ENCODE measurements around the gene FXYD6. TPM values are rescaled to one million over a fixed set of nuclear protein-coding genes. Genes with fewer than 3 reads are reported as not detected.

The FXYD6 gene
- total and polyA plus RNA-seq, 8 donors, result 2.7 to 48.0 (median 8.9) TPM

- ATAC-seq, result peak in 2 of 4 donors; percentile 35 to 48
These were observed 6.0 kb upstream of the FXYD6 start for GRCh38 chr11:117882311-117882905.

GRCh38 chr11:117881217-117881616 is 4.8 kb upstream of the FXYD6 start:
- FAIRE-seq (no peak), DNase-seq (no peak), ATAC-seq (no peak)
- intact Hi-C loops (cut with DNase I), result no loop called here
- Histone ChIP-seq H3K4me1 (peaks cover 0 to 4% (median 2%) of the 10 kb centered on the region in 3 donors), H3K27ac (no peak overlapping the region), H3K27me3 (no peaks in the 10 kb centered on the region), H3K4me3 (no peak overlapping the region), H3K36me3 (no peaks in the 10 kb centered on the region), H3K9me3 (no peaks in the 10 kb centered on the region)
- no peak for TF ChIP-seq CTCF (IDR thresholded peaks at IDR 0.05)
- WGBS, 2 donors, result 85 to 88% methylated on average over 5 of the region's 5 CpGs

More at GRCh38 chr11:117882311-117882905, 6.0 kb upstream of the FXYD6 start:
- no peaks in the 10 kb centered on the region for H3K9me3 ChIP-seq
- DNase-seq, result no peak
- H3K4me3 ChIP-seq, result no peak overlapping the region
- no peak for FAIRE-seq
- no peaks in the 10 kb centered on the region for H3K27me3 ChIP-seq
- TF ChIP-seq CTCF (IDR thresholded peaks at IDR 0.05), result no peak
- peaks cover 0 to 4% (median 0%) of the 10 kb centered on the region in 3 donors for H3K4me1 ChIP-seq
- H3K36me3 ChIP-seq, result no peaks in the 10 kb centered on the region
- no peak overlapping the region for H3K27ac ChIP-seq
- 15 to 18% methylated on average over 11 of the region's 11 CpGs for WGBS, 2 donors
- intact Hi-C loops (cut with DNase I), result no loop called here

GRCh38 chr11:117879516-117880480 is 3.3 kb upstream of the FXYD6 start:
- Histone ChIP-seq H3K36me3 (no peaks in the 10 kb centered on the region), H3K27ac (no peak overlapping the region), H3K4me3 (no peak overlapping the region), H3K4me1 (peaks cover 0 to 4% (median 4%) of the 10 kb centered on the region in 3 donors), H3K9me3 (no peaks in the 10 kb centered on the region), H3K27me3 (no peaks in the 10 kb centered on the region)
- TF ChIP-seq CTCF (IDR thresholded peaks at IDR 0.05), result no peak
- 65 to 78% methylated on average over 11 of the region's 11 CpGs for WGBS, 2 donors
- DNase-seq (no peak), FAIRE-seq (no peak), ATAC-seq (no peak)
- intact Hi-C loops (cut with DNase I), result no loop called here

GRCh38 chr11:117878939-117879475 is 2.5 kb upstream of the FXYD6 start:
- DNase-seq (no peak), ATAC-seq (no peak), FAIRE-seq (no peak)
- no peaks in the 10 kb centered on the region for H3K27me3 ChIP-seq
- intact Hi-C loops (cut with DNase I), result no loop called here
- 72 to 75% methylated on average over 3 of the region's 3 CpGs for WGBS, 2 donors
- no peak for TF ChIP-seq CTCF (IDR thresholded peaks at IDR 0.05)
- no peak overlapping the region for H3K27ac ChIP-seq
- H3K9me3 ChIP-seq, result no peaks in the 10 kb centered on the region
- H3K4me3 ChIP-seq, result no peak overlapping the region
- H3K36me3 ChIP-seq, result no peaks in the 10 kb centered on the region
- H3K4me1 ChIP-seq, result peaks cover 0 to 4% (median 4%) of the 10 kb centered on the region in 3 donors
